B cell (primary cell): ENCODE results near the gene GPR119. TPM values are rescaled to one million over a fixed set of nuclear protein-coding genes. Genes with fewer than 3 reads are reported as not detected.

Experiments
- ATAC-seq: fragments of 200-7000 bp; cut with Tn5 transposase; one replicate; pipeline ENCODE4 v1.10.0; 2021; ENCODE audit warnings: low read depth, mild to moderate bottlenecking, moderate number of reproducible peaks, moderate library complexity
- CTCF ChIA-PET: fragments of 350-600 bp; sonication (Branson Sonifier 250); formaldehyde crosslinking; loops from one replicate; lab custom pipeline; 2021; ENCODE audit warnings: antibody characterized with exemption, inconsistent platforms; lab: Charles Lee
- POLR2A ChIA-PET: fragments of 350-600 bp; sonication (Branson Sonifier 250); formaldehyde crosslinking; loops from one replicate; lab custom pipeline; 2021; ENCODE audit warnings: antibody characterized with exemption; lab: Charles Lee
- DNase-seq: peaks from one replicate; pipeline ENCODE4 v3.0.0; 2013
- H2AFZ ChIP-seq: 2 replicates; pipeline ENCODE4 v1.6.1; 2012; ENCODE audit warnings: mild to moderate bottlenecking, low read depth, low read length; ENCODE audit not compliant: insufficient read depth, poor library complexity, severe bottlenecking
- H3K27ac ChIP-seq, 2 donors: 1 replicate in 1 of 2; 2 replicates in 1 of 2; pipeline ENCODE4 v1.5.1; 2012 to 2013; ENCODE audit warnings: low read length in 2 of 2, mild to moderate bottlenecking in 2 of 2, moderate library complexity in 1 of 2
- H3K27me3 ChIP-seq, 4 experiments: fragments of 200-600 bp in 1 of 4; sonication (generic) in 1 of 4; replicated peaks in 1 of 4; 1 replicate in 2 of 4; 2 replicates in 2 of 4; pipeline versions ENCODE4 v1.6.1 to v1.7.0; 2013 to 2016; ENCODE audit warnings: low read length in 3 of 4, mild to moderate bottlenecking in 2 of 4, mixed read lengths in 1 of 4, moderate library complexity in 1 of 4; ENCODE audit not compliant: insufficient read depth in 4 of 4, control insufficient read depth in 3 of 4; ENCODE audit errors: control extremely low read depth in 1 of 4
- H3K36me3 ChIP-seq, 2 experiments: replicated peaks in 1 of 2; 1 replicate in 1 of 2; 2 replicates in 1 of 2; pipeline versions ENCODE4 v1.6.1 to v1.7.1; 2013; ENCODE audit warnings: low read length in 1 of 2; ENCODE audit not compliant: insufficient read depth in 2 of 2, control insufficient read depth in 1 of 2; ENCODE audit errors: control extremely low read depth in 1 of 2, extremely low read depth in 1 of 2
- H3K4me1 ChIP-seq, 2 donors: fragments of 200-600 bp in 1 of 2; sonication (generic) in 1 of 2; 1 replicate in 1 of 2; 2 replicates in 1 of 2; pipeline versions ENCODE4 v1.5.1 to v1.6.1; 2013 to 2017; ENCODE audit warnings: low read length in 2 of 2; ENCODE audit not compliant: control insufficient read depth in 2 of 2, insufficient read depth in 2 of 2
- H3K4me2 ChIP-seq: replicated peaks from 2 replicates; pipeline ENCODE3; 2012; ENCODE audit warnings: mild to moderate bottlenecking, low read depth, low read length; ENCODE audit not compliant: poor library complexity, severe bottlenecking
- H3K4me3 ChIP-seq, 5 experiments: fragments of 200-600 bp in 1 of 5; sonication (generic) in 1 of 5; 1 replicate in 3 of 5; 2 replicates in 2 of 5; pipeline versions ENCODE4 v1.5.1 to v1.7.0; 2011 to 2016; ENCODE audit warnings: low read length in 4 of 5, mild to moderate bottlenecking in 4 of 5, low read depth in 2 of 5, control low read depth in 1 of 5, moderate library complexity in 1 of 5; ENCODE audit not compliant: insufficient read depth in 1 of 5; ENCODE audit errors: control extremely low read depth in 1 of 5, extremely low read depth in 1 of 5
- H3K79me2 ChIP-seq: fragments of 200-600 bp; sonication (generic); one replicate; pipeline ENCODE4 v1.6.0; 2016; ENCODE audit warnings: low read length; ENCODE audit not compliant: control insufficient read depth, insufficient read depth
- H3K9ac ChIP-seq: fragments of 200-600 bp; sonication (generic); 2 replicates; pipeline ENCODE4 v1.6.1; 2017; ENCODE audit warnings: mild to moderate bottlenecking, low read length, moderate library complexity
- H3K9me3 ChIP-seq, 3 donors: one replicate each; pipeline versions ENCODE4 v1.6.1 to v1.7.1; 2013; ENCODE audit warnings: low read length in 2 of 3; ENCODE audit not compliant: control insufficient read depth in 2 of 3, insufficient read depth in 1 of 3; ENCODE audit errors: control extremely low read depth in 1 of 3
- H4K20me1 ChIP-seq: 2 replicates; pipeline ENCODE4 v1.6.0; 2012; ENCODE audit warnings: mild to moderate bottlenecking, low read length; ENCODE audit not compliant: insufficient read depth, control insufficient read depth, poor library complexity, severe bottlenecking
- H3K27ac Mint-ChIP-seq: one replicate; pipeline ENCODE4 v1.8.0; 2021; ENCODE audit warnings: mixed read lengths
- H3K27me3 Mint-ChIP-seq: one replicate; pipeline ENCODE4 v1.8.0; 2021; ENCODE audit warnings: mixed read lengths
- H3K4me1 Mint-ChIP-seq: one replicate; pipeline ENCODE4 v1.8.0; 2021; ENCODE audit warnings: mixed read lengths
- H3K4me3 Mint-ChIP-seq: one replicate; pipeline ENCODE4 v1.8.0; 2021; ENCODE audit warnings: mixed read lengths
- H3K9me3 Mint-ChIP-seq: one replicate; pipeline ENCODE4 v1.8.0; 2022; ENCODE audit warnings: mixed read lengths; ENCODE audit not compliant: insufficient read depth
- EZH2 ChIP-seq: IDR thresholded peaks from 2 replicates; pipeline ENCODE4 v1.6.1; 2012; ENCODE audit warnings: borderline replicate concordance, low read depth, mild to moderate bottlenecking, moderate library complexity, low read length; ENCODE audit not compliant: insufficient read depth, poor library complexity, severe bottlenecking
- WGBS: methylation state at CpG from one replicate; pipeline ENCODE4 v1.1.5; 2013; ENCODE audit warnings: missing lambda C conversion rate; ENCODE audit not compliant: insufficient coverage; 5-methylcytosine and 5-hydroxymethylcytosine counted together
- intact Hi-C: fragments of 100-400 bp; cut with micrococcal nuclease; formaldehyde crosslinking; loops from one replicate; pipeline ENCODE4 v1.10.0; 2022
- polyA plus RNA-seq: library from polyadenylated mRNA; depleted of rRNA; stranded (reverse); fragments of >200 nt; gene quantifications from 2 replicates; pipeline ENCODE4 v1.2.3, GENCODE V29; 2012
- total RNA-seq, 2 donors: library from RNA; stranded (reverse); fragments of 120-200 nt in 1 of 2; gene quantifications; 1 replicate in 1 of 2; 2 replicates in 1 of 2; pipeline versions ENCODE4 v1.2.3 to v1.2.4, GENCODE V29; 2013 to 2022
- TF ChIP-seq, protein P1 (sequence below): fragments of 200-600 bp; IDR thresholded peaks from one replicate; pipeline ENCODE4 v1.8.0; 2022; ENCODE audit warnings: antibody characterized with exemption, mild to moderate bottlenecking

The GPR119 gene
- total and polyA plus RNA-seq, 2 donors (not counting 1 experiment from before 2014, with no cell fraction given) = not detected

DNA sequence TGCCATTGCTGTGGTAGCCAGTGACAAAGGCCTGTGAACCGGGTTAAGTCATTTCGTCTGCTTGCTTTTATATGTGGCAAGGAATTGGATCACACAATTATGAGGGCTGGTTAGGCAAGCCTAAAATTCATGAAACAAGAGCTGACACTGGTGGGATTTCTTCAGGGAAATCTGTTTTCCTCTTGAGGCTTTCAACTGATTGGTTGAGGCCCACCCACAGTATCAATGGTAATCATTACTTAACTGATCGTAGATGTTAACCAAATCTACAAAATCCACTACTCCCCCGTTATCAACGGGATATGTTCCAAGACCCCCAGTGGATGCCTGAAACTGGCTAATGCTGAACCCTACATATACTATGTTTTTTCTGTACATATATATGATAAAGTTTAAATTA is 29.3 kb upstream of the GPR119 start:
- no peaks in the 10 kb centered on the region for H3K4me1 ChIP-seq
- DNase-seq (no peak), ATAC-seq (no peak)
- no peak overlapping the region for H3K4me2 ChIP-seq
- no peaks in the 10 kb centered on the region for H3K79me2 ChIP-seq
- H2AFZ ChIP-seq = no peak overlapping the region
- intact Hi-C loops = no loop called here
- H3K27me3 ChIP-seq = no peaks in the 10 kb centered on the region
- H3K9ac ChIP-seq = no peak overlapping the region
- ChIA-PET POLR2A (no interaction called here), CTCF (no interaction called here)
- no peak overlapping the region for H3K4me3 Mint-ChIP-seq
- no peak overlapping the region for H3K4me3 ChIP-seq
- no peak for TF ChIP-seq EZH2
- TF ChIP-seq, protein P1, sequence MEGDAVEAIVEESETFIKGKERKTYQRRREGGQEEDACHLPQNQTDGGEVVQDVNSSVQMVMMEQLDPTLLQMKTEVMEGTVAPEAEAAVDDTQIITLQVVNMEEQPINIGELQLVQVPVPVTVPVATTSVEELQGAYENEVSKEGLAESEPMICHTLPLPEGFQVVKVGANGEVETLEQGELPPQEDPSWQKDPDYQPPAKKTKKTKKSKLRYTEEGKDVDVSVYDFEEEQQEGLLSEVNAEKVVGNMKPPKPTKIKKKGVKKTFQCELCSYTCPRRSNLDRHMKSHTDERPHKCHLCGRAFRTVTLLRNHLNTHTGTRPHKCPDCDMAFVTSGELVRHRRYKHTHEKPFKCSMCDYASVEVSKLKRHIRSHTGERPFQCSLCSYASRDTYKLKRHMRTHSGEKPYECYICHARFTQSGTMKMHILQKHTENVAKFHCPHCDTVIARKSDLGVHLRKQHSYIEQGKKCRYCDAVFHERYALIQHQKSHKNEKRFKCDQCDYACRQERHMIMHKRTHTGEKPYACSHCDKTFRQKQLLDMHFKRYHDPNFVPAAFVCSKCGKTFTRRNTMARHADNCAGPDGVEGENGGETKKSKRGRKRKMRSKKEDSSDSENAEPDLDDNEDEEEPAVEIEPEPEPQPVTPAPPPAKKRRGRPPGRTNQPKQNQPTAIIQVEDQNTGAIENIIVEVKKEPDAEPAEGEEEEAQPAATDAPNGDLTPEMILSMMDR = no peak
- no peaks in the 10 kb centered on the region for H3K9me3 Mint-ChIP-seq
- H3K36me3 ChIP-seq = peaks cover 0 to 17% of the 10 kb centered on the region in 2 experiments
- no peak overlapping the region for H3K27ac ChIP-seq
- 100% methylated on average over 1 of the region's 5 CpGs for WGBS
- no peaks in the 10 kb centered on the region for H3K27me3 Mint-ChIP-seq
- no peaks in the 10 kb centered on the region for H3K4me1 Mint-ChIP-seq
- no peaks in the 10 kb centered on the region for H3K9me3 ChIP-seq
- H3K27ac Mint-ChIP-seq = no peak overlapping the region
- H4K20me1 ChIP-seq = no peaks in the 10 kb centered on the region

DNA sequence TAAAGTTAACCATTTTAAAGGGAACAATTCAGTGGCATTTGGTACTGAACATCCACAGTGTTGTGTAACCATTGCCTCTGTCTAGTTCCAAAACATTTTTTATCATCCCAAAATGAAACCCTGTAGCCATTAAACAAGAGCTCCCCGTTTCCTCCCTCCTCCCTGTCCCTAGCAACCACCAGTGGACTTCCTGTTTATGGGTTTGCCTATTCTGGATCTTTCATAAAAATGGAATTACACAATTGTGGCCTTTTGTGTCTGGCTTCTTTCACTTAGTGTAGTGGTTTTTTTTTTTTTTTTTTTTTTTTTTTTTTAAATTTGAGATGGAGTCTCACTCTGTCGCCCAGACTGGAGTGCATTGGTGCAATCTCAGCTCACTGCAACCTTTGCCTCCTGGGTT is 27.9 kb upstream of the GPR119 start:
- intact Hi-C loops = no loop called here
- Histone ChIP-seq H3K9ac (no peak overlapping the region), H2AFZ (no peak overlapping the region), H3K9me3 (no peaks in the 10 kb centered on the region), H3K4me2 (no peak overlapping the region), H3K27ac (no peak overlapping the region), H3K36me3 (peaks cover 0 to 22% of the 10 kb centered on the region in 2 experiments), H3K4me1 (no peaks in the 10 kb centered on the region), H3K27me3 (no peaks in the 10 kb centered on the region), H3K79me2 (no peaks in the 10 kb centered on the region), H3K4me3 (no peak overlapping the region), H4K20me1 (no peaks in the 10 kb centered on the region)
- ChIA-PET POLR2A (no interaction called here), CTCF (no interaction called here)
- TF ChIP-seq, protein P1 = no peak
- no peak for TF ChIP-seq EZH2
- DNase-seq (no peak), ATAC-seq (no peak)
- Mint-ChIP-seq H3K27me3 (no peaks in the 10 kb centered on the region), H3K4me3 (no peak overlapping the region), H3K27ac (no peak overlapping the region), H3K9me3 (no peaks in the 10 kb centered on the region), H3K4me1 (no peaks in the 10 kb centered on the region)
- WGBS = no CpG with 5 or more reads among the region's 2 CpGs
